ENCODE measurements around the gene ADAMTS2.

DNA sequence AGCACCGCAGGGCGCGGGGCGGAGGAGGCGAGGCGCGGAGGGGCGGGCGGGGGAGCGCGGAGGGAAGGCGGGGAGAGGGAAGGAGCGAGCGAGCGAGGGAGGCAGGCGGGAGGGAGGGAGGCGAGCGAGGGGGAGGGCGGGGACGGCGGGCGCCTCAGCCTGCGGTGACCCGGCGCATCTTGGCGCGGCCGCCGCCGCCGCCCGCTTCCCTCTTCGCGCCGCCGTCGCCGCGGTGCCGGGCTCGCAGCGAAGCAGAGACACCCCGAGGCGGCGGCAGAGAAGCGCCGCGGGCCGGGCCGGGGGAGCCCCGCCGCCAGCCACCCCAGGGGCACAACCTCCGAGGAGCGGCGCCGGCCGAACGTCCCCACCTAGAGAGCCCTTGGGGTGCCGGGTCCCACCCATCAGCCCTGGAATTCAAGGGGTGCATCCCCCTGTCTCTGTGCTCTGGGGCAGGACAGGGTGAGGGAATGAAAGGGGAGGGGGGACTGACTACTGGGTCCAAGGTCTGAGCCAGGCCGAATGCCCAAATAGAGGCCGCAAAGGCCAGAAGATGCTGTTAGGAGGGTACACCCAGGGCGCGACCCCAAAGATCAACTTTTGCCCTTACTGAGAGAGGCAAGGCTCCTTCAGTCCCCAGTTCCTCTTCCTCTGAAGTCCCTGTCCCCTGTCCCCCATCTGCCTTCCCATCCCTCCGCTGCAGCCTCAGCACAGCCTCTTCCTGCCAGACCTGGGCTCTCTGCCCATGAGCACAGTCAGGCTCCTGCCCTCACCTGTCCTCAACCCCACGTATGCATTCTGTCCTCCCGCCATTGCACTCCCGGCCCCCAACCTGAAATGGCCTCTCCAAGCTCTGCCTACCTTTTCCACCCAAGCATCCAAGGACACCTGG is at the start of gene ADAMTS2:
- no peak for TF ChIP-seq POLR2A (IDR thresholded peaks at IDR 0.05)
- TF ChIP-seq, protein P1, sequence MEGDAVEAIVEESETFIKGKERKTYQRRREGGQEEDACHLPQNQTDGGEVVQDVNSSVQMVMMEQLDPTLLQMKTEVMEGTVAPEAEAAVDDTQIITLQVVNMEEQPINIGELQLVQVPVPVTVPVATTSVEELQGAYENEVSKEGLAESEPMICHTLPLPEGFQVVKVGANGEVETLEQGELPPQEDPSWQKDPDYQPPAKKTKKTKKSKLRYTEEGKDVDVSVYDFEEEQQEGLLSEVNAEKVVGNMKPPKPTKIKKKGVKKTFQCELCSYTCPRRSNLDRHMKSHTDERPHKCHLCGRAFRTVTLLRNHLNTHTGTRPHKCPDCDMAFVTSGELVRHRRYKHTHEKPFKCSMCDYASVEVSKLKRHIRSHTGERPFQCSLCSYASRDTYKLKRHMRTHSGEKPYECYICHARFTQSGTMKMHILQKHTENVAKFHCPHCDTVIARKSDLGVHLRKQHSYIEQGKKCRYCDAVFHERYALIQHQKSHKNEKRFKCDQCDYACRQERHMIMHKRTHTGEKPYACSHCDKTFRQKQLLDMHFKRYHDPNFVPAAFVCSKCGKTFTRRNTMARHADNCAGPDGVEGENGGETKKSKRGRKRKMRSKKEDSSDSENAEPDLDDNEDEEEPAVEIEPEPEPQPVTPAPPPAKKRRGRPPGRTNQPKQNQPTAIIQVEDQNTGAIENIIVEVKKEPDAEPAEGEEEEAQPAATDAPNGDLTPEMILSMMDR (IDR thresholded peaks at IDR 0.05) = no peak
